OCI-LY7 (cell line): ENCODE results near the gene ABCA5. TPM values are rescaled to one million over a fixed set of nuclear protein-coding genes. Genes with fewer than 3 reads are reported as not detected.

ENCODE experiments used
- BruUV-seq: library from RNA; stranded (reverse); fragments of 400-500 nt; replicated peaks from 2 replicates; lab custom pipeline; 2021; lab: Mats Ljungman, UMichigan
- CTCF ChIA-PET: fragments of 300-600 bp; sonication (Branson Sonifier 250); formaldehyde crosslinking; loops from one replicate; lab custom pipeline; 2022; ENCODE audit warnings: antibody characterized with exemption; ENCODE audit not compliant: unreplicated experiment; lab: Charles Lee
- POLR2A ChIA-PET: fragments of 300-600 bp; sonication (Branson Sonifier 250); formaldehyde crosslinking; loops from one replicate; lab custom pipeline; 2022; ENCODE audit warnings: antibody characterized with exemption; lab: Charles Lee
- DNase-seq: peaks from one replicate; pipeline ENCODE4 v3.0.0-alpha.2; 2015; ENCODE audit warnings: low spot score
- H2AFZ ChIP-seq: fragments of 200-600 bp; sonication (generic), shearing (Covaris generic); 2 replicates; pipeline ENCODE4 v1.6.1; 2014; ENCODE audit warnings: mild to moderate bottlenecking, antibody characterized with exemption, low read length, moderate library complexity
- H3K27ac ChIP-seq: fragments of 200-600 bp; sonication (generic); 2 replicates; pipeline ENCODE4 v1.5.1; 2014; ENCODE audit warnings: mixed run types, low read depth, mild to moderate bottlenecking, moderate library complexity, low read length, inconsistent platforms; ENCODE audit not compliant: poor library complexity, severe bottlenecking
- H3K36me3 ChIP-seq: fragments of 200-600 bp; sonication (generic); 2 replicates; pipeline ENCODE4 v1.6.1; 2014; ENCODE audit warnings: mild to moderate bottlenecking, antibody characterized with exemption, low read length, moderate library complexity, mixed read lengths; ENCODE audit not compliant: insufficient read depth
- H3K4me1 ChIP-seq: fragments of 200-600 bp; sonication (generic); 2 replicates; pipeline ENCODE4 v1.5.1; 2014; ENCODE audit warnings: mild to moderate bottlenecking, low read length; ENCODE audit not compliant: insufficient read depth, poor library complexity, severe bottlenecking
- H3K4me2 ChIP-seq: fragments of 200-600 bp; sonication (generic); 2 replicates; pipeline ENCODE4 v1.6.1; 2014; ENCODE audit warnings: mild to moderate bottlenecking, low read length
- H3K4me3 ChIP-seq: fragments of 200-600 bp; sonication (generic); 2 replicates; pipeline ENCODE4 v1.5.1; 2014; ENCODE audit warnings: mild to moderate bottlenecking, low read depth, low read length; ENCODE audit not compliant: poor library complexity, severe bottlenecking
- H3K79me2 ChIP-seq: fragments of 200-600 bp; sonication (generic); 2 replicates; pipeline ENCODE4 v1.6.1; 2016; ENCODE audit warnings: low read depth, mild to moderate bottlenecking, low read length, moderate library complexity, mixed read lengths; ENCODE audit not compliant: insufficient read depth
- H3K9me2 ChIP-seq: fragments of 200-600 bp; sonication (generic); 2 replicates; pipeline ENCODE4 v1.6.1; 2016; ENCODE audit warnings: mild to moderate bottlenecking, low read length, mixed read lengths; ENCODE audit not compliant: insufficient read depth
- H3K9me3 ChIP-seq: fragments of 200-600 bp; sonication (generic); 2 replicates; pipeline ENCODE4 v1.6.1; 2014; ENCODE audit warnings: mild to moderate bottlenecking, mixed run types, low read length, mixed read lengths
- H4K20me1 ChIP-seq: fragments of 200-600 bp; sonication (generic); 2 replicates; pipeline ENCODE4 v1.6.1; 2014; ENCODE audit warnings: mild to moderate bottlenecking, antibody characterized with exemption, low read length, moderate library complexity, mixed read lengths; ENCODE audit not compliant: insufficient read depth
- CTCF ChIP-seq: fragments of 200-600 bp; sonication (generic); conservative IDR thresholded peaks from 2 replicates; pipeline ENCODE4 v1.5.1; 2014; ENCODE audit warnings: mild to moderate bottlenecking, antibody characterized with exemption, low read length, moderate library complexity, mixed read lengths
- EZH2phosphoT487 ChIP-seq: fragments of 200-600 bp; sonication (generic); IDR thresholded peaks from 2 replicates; pipeline ENCODE4 v1.6.1; 2018; ENCODE audit warnings: low read depth, borderline replicate concordance, mild to moderate bottlenecking, mixed run types, antibody characterized with exemption, low read length, moderate library complexity, mixed read lengths
- intact Hi-C: fragments of 100-400 bp; cut with micrococcal nuclease; formaldehyde crosslinking; loops from one replicate; pipeline ENCODE4 v1.10.0; 2022; ENCODE audit not compliant: unreplicated experiment
- total RNA-seq, 2 experiments: library from RNA; depleted of rRNA in 1 of 2; stranded (reverse); fragments of >200 nt in 1 of 2; shearing (Covaris generic) in 1 of 2; gene quantifications; 2 replicates each; pipeline ENCODE4 v1.2.3, GENCODE V29; 2014 to 2022

ABCA5 gene
- total RNA-seq, 2 experiments from 2014 or later = 14.7 to 25.3 TPM

GRCh38 chr17:69331756-69332155, 4.8 kb upstream of the ABCA5 start:
- ChIA-PET POLR2A (no interaction called here), CTCF (no interaction called here)
- Histone ChIP-seq H3K9me3 (no peaks in the 10 kb centered on the region), H3K27ac (no peak overlapping the region), H4K20me1 (no peaks in the 10 kb centered on the region), H3K4me1 (peaks cover 6% of the 10 kb centered on the region), H3K4me2 (no peak overlapping the region), H3K9me2 (no peaks in the 10 kb centered on the region), H2AFZ (0 out of 2 replicates have a peak overlapping the region, but pooled peaks have one; percentile 2), H3K79me2 (no peaks in the 10 kb centered on the region), H3K36me3 (no peaks in the 10 kb centered on the region), H3K4me3 (no peak overlapping the region)
- no TSS peak for BruUV-seq
- intact Hi-C loops = no loop called here
- DNase-seq = no peak
- TF ChIP-seq CTCF = no peak
- no peak for TF ChIP-seq EZH2phosphoT487

GRCh38 chr17:69326377-69327059, 415 bp downstream of the ABCA5 start:
- H3K4me1 ChIP-seq = peaks cover 16% of the 10 kb centered on the region
- DNase-seq = no peak
- no peaks in the 10 kb centered on the region for H3K36me3 ChIP-seq
- H3K27ac ChIP-seq = no peak overlapping the region
- TF ChIP-seq CTCF (no peak), EZH2phosphoT487 (no peak)
- CTCF ChIA-PET = interaction anchor here (0.9 to 1.0 kb wide), 2 partner anchors 42 to 99 kb away, joined by 3 read pairs; no protein-coding TSS in a partner anchor
- H2AFZ ChIP-seq = peak overlapping the region; percentile 97
- POLR2A ChIA-PET = interaction anchor here (0.5 to 2.8 kb wide), 19 partner anchors 9 to 1155 kb away, joined by 3 to 21 read pairs (median 3); partner anchors contain the start of gene MAP2K6
- H3K4me2 ChIP-seq = peak overlapping the region; percentile 81
- peak overlapping the region; percentile 73 for H3K4me3 ChIP-seq
- BruUV-seq = no TSS peak
- H3K79me2 ChIP-seq = no peaks in the 10 kb centered on the region
- H4K20me1 ChIP-seq = no peaks in the 10 kb centered on the region
- no peaks in the 10 kb centered on the region for H3K9me3 ChIP-seq
- H3K9me2 ChIP-seq = no peaks in the 10 kb centered on the region
- intact Hi-C loops = loop anchor here (5.0 to 10.0 kb wide), 3 partner anchors 91 to 838 kb away; partner anchors contain the start of gene KCNJ2
